ENCODE data around the gene SFSWAP.

DNA sequence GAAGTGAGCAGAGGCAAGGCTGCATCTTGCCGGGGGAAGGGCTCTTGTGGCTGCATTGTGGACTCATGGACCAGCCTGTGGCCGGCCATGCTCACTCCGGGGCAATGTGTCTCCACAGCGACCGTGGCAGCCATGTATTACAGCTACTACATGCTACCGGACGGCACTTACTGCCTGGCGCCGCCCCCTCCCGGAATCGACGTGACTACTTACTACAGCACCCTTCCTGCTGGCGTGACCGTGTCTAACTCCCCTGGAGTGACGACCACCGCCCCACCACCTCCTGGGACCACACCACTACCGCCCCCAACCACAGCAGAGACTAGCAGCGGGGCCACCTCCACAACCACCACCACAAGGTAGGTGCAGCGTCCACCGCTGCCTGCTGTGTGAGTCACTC, 42.1 kb downstream of the SFSWAP start:
- TF ChIP-seq, protein P1, sequence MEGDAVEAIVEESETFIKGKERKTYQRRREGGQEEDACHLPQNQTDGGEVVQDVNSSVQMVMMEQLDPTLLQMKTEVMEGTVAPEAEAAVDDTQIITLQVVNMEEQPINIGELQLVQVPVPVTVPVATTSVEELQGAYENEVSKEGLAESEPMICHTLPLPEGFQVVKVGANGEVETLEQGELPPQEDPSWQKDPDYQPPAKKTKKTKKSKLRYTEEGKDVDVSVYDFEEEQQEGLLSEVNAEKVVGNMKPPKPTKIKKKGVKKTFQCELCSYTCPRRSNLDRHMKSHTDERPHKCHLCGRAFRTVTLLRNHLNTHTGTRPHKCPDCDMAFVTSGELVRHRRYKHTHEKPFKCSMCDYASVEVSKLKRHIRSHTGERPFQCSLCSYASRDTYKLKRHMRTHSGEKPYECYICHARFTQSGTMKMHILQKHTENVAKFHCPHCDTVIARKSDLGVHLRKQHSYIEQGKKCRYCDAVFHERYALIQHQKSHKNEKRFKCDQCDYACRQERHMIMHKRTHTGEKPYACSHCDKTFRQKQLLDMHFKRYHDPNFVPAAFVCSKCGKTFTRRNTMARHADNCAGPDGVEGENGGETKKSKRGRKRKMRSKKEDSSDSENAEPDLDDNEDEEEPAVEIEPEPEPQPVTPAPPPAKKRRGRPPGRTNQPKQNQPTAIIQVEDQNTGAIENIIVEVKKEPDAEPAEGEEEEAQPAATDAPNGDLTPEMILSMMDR (IDR thresholded peaks at IDR 0.05), result no peak
- TF ChIP-seq POLR2A (IDR thresholded peaks at IDR 0.05), result no peak
